ENCODE results near the gene KIDINS220.

DNA sequence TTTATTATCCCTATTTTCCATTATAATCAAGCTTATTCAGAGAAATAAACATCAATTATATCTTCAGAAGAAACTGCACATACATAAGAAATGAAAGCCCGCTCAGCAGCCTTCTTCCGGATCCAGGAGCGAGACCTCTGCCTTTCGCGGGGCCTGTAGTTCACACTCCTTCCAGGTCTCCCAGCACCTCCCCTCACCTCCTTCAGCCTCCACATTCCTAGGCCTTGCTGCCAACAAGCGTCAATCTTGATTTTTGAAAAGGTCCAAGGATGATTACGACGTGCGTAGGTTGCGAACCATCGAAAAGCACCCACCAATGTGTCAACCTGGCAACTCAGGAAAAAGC is 355 bp upstream of the KIDINS220 start:
- TF ChIP-seq POLR2A (IDR thresholded peaks at IDR 0.05; ENCODE audit: low read depth) (no peak), POLR2AphosphoS5 (IDR thresholded peaks at IDR 0.05) (no peak)
